ENCODE data around the gene CYTH1.

DNA sequence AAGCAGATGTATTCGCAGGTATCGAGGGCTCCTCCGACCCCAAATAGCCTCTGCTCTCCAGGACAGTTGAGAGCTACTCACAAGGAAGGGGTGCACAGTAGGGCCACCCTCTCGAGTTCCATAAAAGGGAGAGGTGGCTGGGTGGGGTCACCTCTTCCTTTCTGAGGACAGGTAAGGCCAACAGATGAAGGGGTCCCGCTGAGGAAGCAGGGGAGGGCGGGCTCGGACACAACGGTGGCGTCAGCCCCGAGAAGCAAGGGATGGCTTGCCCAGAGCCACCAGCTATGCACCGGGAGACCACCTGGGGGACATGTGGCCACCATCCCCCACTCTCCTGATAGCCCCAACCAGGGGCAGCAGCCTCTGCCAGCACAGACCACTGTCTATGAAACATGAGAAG, 15.1 kb upstream of the CYTH1 start:
- TF ChIP-seq, protein P1, sequence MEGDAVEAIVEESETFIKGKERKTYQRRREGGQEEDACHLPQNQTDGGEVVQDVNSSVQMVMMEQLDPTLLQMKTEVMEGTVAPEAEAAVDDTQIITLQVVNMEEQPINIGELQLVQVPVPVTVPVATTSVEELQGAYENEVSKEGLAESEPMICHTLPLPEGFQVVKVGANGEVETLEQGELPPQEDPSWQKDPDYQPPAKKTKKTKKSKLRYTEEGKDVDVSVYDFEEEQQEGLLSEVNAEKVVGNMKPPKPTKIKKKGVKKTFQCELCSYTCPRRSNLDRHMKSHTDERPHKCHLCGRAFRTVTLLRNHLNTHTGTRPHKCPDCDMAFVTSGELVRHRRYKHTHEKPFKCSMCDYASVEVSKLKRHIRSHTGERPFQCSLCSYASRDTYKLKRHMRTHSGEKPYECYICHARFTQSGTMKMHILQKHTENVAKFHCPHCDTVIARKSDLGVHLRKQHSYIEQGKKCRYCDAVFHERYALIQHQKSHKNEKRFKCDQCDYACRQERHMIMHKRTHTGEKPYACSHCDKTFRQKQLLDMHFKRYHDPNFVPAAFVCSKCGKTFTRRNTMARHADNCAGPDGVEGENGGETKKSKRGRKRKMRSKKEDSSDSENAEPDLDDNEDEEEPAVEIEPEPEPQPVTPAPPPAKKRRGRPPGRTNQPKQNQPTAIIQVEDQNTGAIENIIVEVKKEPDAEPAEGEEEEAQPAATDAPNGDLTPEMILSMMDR (IDR thresholded peaks at IDR 0.05): no peak
- TF ChIP-seq POLR2AphosphoS5 (IDR thresholded peaks at IDR 0.05; ENCODE audit: low read depth, low read length): no peak
- TF ChIP-seq, protein P2, sequence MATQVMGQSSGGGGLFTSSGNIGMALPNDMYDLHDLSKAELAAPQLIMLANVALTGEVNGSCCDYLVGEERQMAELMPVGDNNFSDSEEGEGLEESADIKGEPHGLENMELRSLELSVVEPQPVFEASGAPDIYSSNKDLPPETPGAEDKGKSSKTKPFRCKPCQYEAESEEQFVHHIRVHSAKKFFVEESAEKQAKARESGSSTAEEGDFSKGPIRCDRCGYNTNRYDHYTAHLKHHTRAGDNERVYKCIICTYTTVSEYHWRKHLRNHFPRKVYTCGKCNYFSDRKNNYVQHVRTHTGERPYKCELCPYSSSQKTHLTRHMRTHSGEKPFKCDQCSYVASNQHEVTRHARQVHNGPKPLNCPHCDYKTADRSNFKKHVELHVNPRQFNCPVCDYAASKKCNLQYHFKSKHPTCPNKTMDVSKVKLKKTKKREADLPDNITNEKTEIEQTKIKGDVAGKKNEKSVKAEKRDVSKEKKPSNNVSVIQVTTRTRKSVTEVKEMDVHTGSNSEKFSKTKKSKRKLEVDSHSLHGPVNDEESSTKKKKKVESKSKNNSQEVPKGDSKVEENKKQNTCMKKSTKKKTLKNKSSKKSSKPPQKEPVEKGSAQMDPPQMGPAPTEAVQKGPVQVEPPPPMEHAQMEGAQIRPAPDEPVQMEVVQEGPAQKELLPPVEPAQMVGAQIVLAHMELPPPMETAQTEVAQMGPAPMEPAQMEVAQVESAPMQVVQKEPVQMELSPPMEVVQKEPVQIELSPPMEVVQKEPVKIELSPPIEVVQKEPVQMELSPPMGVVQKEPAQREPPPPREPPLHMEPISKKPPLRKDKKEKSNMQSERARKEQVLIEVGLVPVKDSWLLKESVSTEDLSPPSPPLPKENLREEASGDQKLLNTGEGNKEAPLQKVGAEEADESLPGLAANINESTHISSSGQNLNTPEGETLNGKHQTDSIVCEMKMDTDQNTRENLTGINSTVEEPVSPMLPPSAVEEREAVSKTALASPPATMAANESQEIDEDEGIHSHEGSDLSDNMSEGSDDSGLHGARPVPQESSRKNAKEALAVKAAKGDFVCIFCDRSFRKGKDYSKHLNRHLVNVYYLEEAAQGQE (IDR thresholded peaks at IDR 0.05; ENCODE audit: insufficient read depth in 1 of 2, low read depth in 2 of 2, low read length in 1 of 2): no peak
- TF ChIP-seq TCF7L2 (IDR thresholded peaks at IDR 0.05; ENCODE audit: low read depth, low read length): no peak
- TF ChIP-seq SIN3A (IDR thresholded peaks at IDR 0.05; ENCODE audit: borderline replicate concordance, insufficient read depth, low read depth, low read length): no peak
